K562 (cell line): ENCODE measurements around the gene CYP11A1. TPM values are rescaled to one million over a fixed set of nuclear protein-coding genes. Genes with fewer than 3 reads are reported as not detected.

Experiments used
- ATAC-seq: fragments of 200-7000 bp; cut with Tn5 transposase; 3 replicates; pipeline ENCODE4 v1.9.1; 2020; ENCODE audit warnings: moderate library complexity
- BruUV-seq: library from RNA; stranded (reverse); fragments of 400-500 nt; replicated peaks from 2 replicates; lab custom pipeline; 2021; lab: Mats Ljungman, UMichigan
- CTCF ChIA-PET: fragments of 300-600 bp; formaldehyde crosslinking; extraction: SDS; loops from one replicate; lab custom pipeline; 2021; ENCODE audit warnings: low intra/inter-chr PET ratio; lab: Yijun Ruan, JAX
- POLR2A ChIA-PET: fragments of 300-600, 350-650 bp; sonication (Branson Sonifier 250); formaldehyde crosslinking; extraction: SDS; loops from one replicate; lab custom pipeline; 2021; ENCODE audit warnings: antibody characterized with exemption, inconsistent platforms; lab: Yijun Ruan, JAX
- DNase-seq, 4 experiments: peaks; one replicate each; pipeline versions ENCODE4 v3.0.0 to v3.0.0-alpha.2; 2011 to 2018; ENCODE audit warnings: low spot score in 3 of 4, mixed read lengths in 3 of 4; ENCODE audit errors: extremely low read depth in 1 of 4
- FAIRE-seq: peaks from 2 replicates; lab custom pipeline; 2011; peaks lifted over from hg19 to GRCh38; lab: Jason Lieb, UNC
- H2AFZ ChIP-seq: 2 replicates; pipeline ENCODE4 v1.6.0; 2011; ENCODE audit warnings: low read depth, low read length, control low read depth, inconsistent platforms
- H3K27ac ChIP-seq: fragments of 200-600 bp; 3 replicates; pipeline ENCODE4 v1.8.0; 2011; ENCODE audit warnings: low read depth, mild to moderate bottlenecking, control low read depth, inconsistent platforms, low read length, moderate library complexity, mixed read lengths; ENCODE audit errors: extremely low read depth
- H3K27me3 ChIP-seq, 2 experiments: fragments of 300-600 bp in 1 of 2; 2 replicates in 1 of 2; 3 replicates in 1 of 2; pipeline versions ENCODE4 v1.6.0 to v1.8.0; 2011; ENCODE audit warnings: inconsistent platforms in 2 of 2, low read length in 2 of 2, mild to moderate bottlenecking in 1 of 2, mixed read lengths in 1 of 2, moderate library complexity in 1 of 2; ENCODE audit not compliant: control insufficient read depth in 2 of 2, insufficient read depth in 2 of 2
- H3K36me3 ChIP-seq: fragments of 300-600 bp; 3 replicates; pipeline ENCODE4 v1.8.0; 2011; ENCODE audit warnings: mild to moderate bottlenecking, low read length, inconsistent platforms; ENCODE audit not compliant: control insufficient read depth, insufficient read depth
- H3K4me1 ChIP-seq, 2 experiments: fragments of 200-600 bp in 1 of 2; replicated peaks in 1 of 2; 2 replicates in 1 of 2; 3 replicates in 1 of 2; pipeline versions ENCODE4 v1.5.1 to v1.8.0; 2011; ENCODE audit warnings: inconsistent platforms in 2 of 2, low read length in 2 of 2, mild to moderate bottlenecking in 1 of 2, mixed read lengths in 1 of 2, moderate library complexity in 1 of 2; ENCODE audit not compliant: control insufficient read depth in 2 of 2, insufficient read depth in 2 of 2
- H3K4me2 ChIP-seq: 2 replicates; pipeline ENCODE4 v1.6.1; 2011; ENCODE audit warnings: low read length, control low read depth, inconsistent platforms, mixed read lengths; ENCODE audit not compliant: insufficient read depth
- H3K4me3 ChIP-seq: fragments of 200-600 bp; sonication (generic), shearing (Covaris generic); 2 replicates; pipeline ENCODE4 v1.5.1; 2016; ENCODE audit warnings: control low read depth, inconsistent platforms
- H3K79me2 ChIP-seq: fragments of 200-600 bp; 3 replicates; pipeline ENCODE4 v1.8.0; 2011; ENCODE audit warnings: low read length, inconsistent platforms; ENCODE audit not compliant: control insufficient read depth, insufficient read depth
- H3K9ac ChIP-seq, 2 experiments: 2 replicates each; pipeline versions ENCODE4 v1.6.0 to v1.6.1; 2011; ENCODE audit warnings: low read depth in 2 of 2, low read length in 2 of 2, control low read depth in 1 of 2, inconsistent platforms in 1 of 2, mild to moderate bottlenecking in 1 of 2, mixed read lengths in 1 of 2; ENCODE audit not compliant: insufficient read depth in 1 of 2
- H3K9me1 ChIP-seq: one replicate; pipeline ENCODE4 v1.6.0; 2011; ENCODE audit warnings: inconsistent platforms, mild to moderate bottlenecking, low read length, moderate library complexity; ENCODE audit not compliant: control insufficient read depth, insufficient read depth
- H3K9me3 ChIP-seq: replicated peaks from 2 replicates; pipeline ENCODE4 v1.5.1; 2011; ENCODE audit warnings: low read depth, low read length, inconsistent platforms; ENCODE audit not compliant: control insufficient read depth, insufficient read depth
- H4K20me1 ChIP-seq: replicated peaks from 2 replicates; pipeline ENCODE4 v1.6.1; 2011; ENCODE audit warnings: low read length, inconsistent platforms, mixed read lengths; ENCODE audit not compliant: control insufficient read depth, insufficient read depth
- CCNT2 ChIP-seq: IDR thresholded peaks from 2 replicates; pipeline ENCODE4 v1.6.1; 2011; ENCODE audit warnings: borderline replicate concordance, low read depth, mild to moderate bottlenecking, moderate library complexity, mixed read lengths, low read length; ENCODE audit not compliant: insufficient read length; ENCODE audit errors: extremely low read depth
- CEBPG ChIP-seq, 3 experiments: fragments of 200-800 bp in 1 of 3; sonication (Bioruptor generic) in 1 of 3; sonication (generic) in 1 of 3; formaldehyde crosslinking in 1 of 3; IDR thresholded peaks in 2 of 3; conservative IDR thresholded peaks in 1 of 3; 2 replicates each; pipeline versions ENCODE4 v1.6.1 to v1.8.0; 2016 to 2022; ENCODE audit warnings: missing compliant biosample characterization in 2 of 3, missing genetic modification characterization in 2 of 3, mild to moderate bottlenecking in 1 of 3, missing genetic modification reagents in 1 of 3
- CREB1 ChIP-seq, 2 experiments: sonication (generic) in 1 of 2; formaldehyde crosslinking in 1 of 2; IDR thresholded peaks; 2 replicates each; pipeline versions ENCODE4 v1.6.1 to v1.8.0; 2012 to 2022; ENCODE audit warnings: inconsistent platforms in 1 of 2, mild to moderate bottlenecking in 1 of 2, missing genetic modification reagents in 1 of 2, moderate library complexity in 1 of 2
- ETV1 ChIP-seq: fragments of 450-650 bp; conservative IDR thresholded peaks from 2 replicates; pipeline ENCODE4 v1.6.1; 2016; ENCODE audit warnings: missing genetic modification characterization, control low read depth, low read depth, missing compliant biosample characterization
- GABPA ChIP-seq: fragments of 200-800 bp; sonication (Bioruptor generic); conservative IDR thresholded peaks from 2 replicates; pipeline ENCODE4 v1.6.1; 2016; ENCODE audit warnings: low read depth, missing genetic modification characterization, missing compliant biosample characterization
- HNRNPH1 ChIP-seq: fragments of 200-400 bp; formaldehyde crosslinking; optimal IDR thresholded peaks from 2 replicates; pipeline ENCODE3; 2017; ENCODE audit warnings: low read depth, mild to moderate bottlenecking, low read length, moderate library complexity
- PHB ChIP-seq: fragments of 250-450 bp; sonication (Bioruptor Pico); IDR thresholded peaks from 2 replicates; pipeline ENCODE4 v1.5.0; 2021
- SAFB ChIP-seq: fragments of 200-400 bp; formaldehyde crosslinking; IDR thresholded peaks from 2 replicates; pipeline ENCODE4 v1.6.1; 2017; ENCODE audit warnings: low read depth, low read length, borderline replicate concordance
- SMARCA5 ChIP-seq: fragments of 450-650 bp; IDR thresholded peaks from 2 replicates; pipeline ENCODE4 v1.6.1; 2016
- SOX6 ChIP-seq: fragments of 450-650 bp; IDR thresholded peaks from 2 replicates; pipeline ENCODE4 v1.6.1; 2014; ENCODE audit warnings: mild to moderate bottlenecking
- SPI1 ChIP-seq: IDR thresholded peaks from 2 replicates; pipeline ENCODE4 v1.6.1; 2011; ENCODE audit warnings: low read depth, low read length, control low read depth, borderline replicate concordance
- STAG1 ChIP-seq: sonication (generic); formaldehyde crosslinking; IDR thresholded peaks from 2 replicates; pipeline ENCODE4 v1.5.0; 2020; ENCODE audit warnings: missing genetic modification reagents, borderline replicate concordance
- U2AF1 ChIP-seq: fragments of 200-400 bp; formaldehyde crosslinking; optimal IDR thresholded peaks from 2 replicates; pipeline ENCODE3; 2017; ENCODE audit warnings: mild to moderate bottlenecking, low read depth, low read length, moderate library complexity
- WHSC1 ChIP-seq: IDR thresholded peaks from one replicate; pipeline ENCODE4 v1.6.1; 2012; ENCODE audit warnings: low read length, control low read depth, inconsistent platforms
- ZNF324 ChIP-seq: fragments of 250-450 bp; sonication (Bioruptor Pico); IDR thresholded peaks from 2 replicates; pipeline ENCODE4 v1.4.0; 2020; ENCODE audit warnings: mild to moderate bottlenecking
- WGBS: fragments of 100-300 bp; shearing (Covaris generic); methylation state at CpG from one replicate; pipeline ENCODE4 v1.1.6; 2016; ENCODE audit warnings: low coverage, mixed read lengths; ENCODE audit not compliant: insufficient coverage; ENCODE audit errors: missing lambda C conversion rate; 5-methylcytosine and 5-hydroxymethylcytosine counted together
- in situ Hi-C: fragments of 300-500 bp; cut with MboI; formaldehyde crosslinking; loops from 4 replicates; pipeline ENCODE4 v1.15.0; 2018; ENCODE audit warnings: inconsistent platforms, mixed read lengths
- intact Hi-C: fragments of 100-400 bp; cut with micrococcal nuclease; formaldehyde crosslinking; loops from 2 replicates; pipeline ENCODE4 v1.14.2; 2022
- polyA plus RNA-seq, 8 experiments: library from polyadenylated mRNA; depleted of rRNA in 4 of 8; stranded (reverse) in 5 of 8; unstranded in 3 of 8; fragments of >200 nt; fragmentation: Nextera tagmentation in 2 of 8; fragmentation: Illumina TruSeq in 1 of 8; extraction: Ambion mirVana in 2 of 8; extraction: Trizol in 1 of 8; gene quantifications; 2 replicates each; pipeline versions ENCODE4 v1.2.1 to v1.2.3, GENCODE V29; 2011 to 2014; ENCODE audit warnings: inconsistent platforms in 1 of 8, missing spikeins in 1 of 8
- total RNA-seq, 7 experiments: library from RNA; depleted of rRNA in 6 of 7; stranded (reverse); fragments of >200 nt in 6 of 7; fragmentation: Illumina TruSeq in 2 of 7; extraction: Trizol in 2 of 7; gene quantifications; 2 replicates each; pipeline versions ENCODE4 v1.2.1 to v1.2.3, GENCODE V29; 2011 to 2021; ENCODE audit warnings: low replicate concordance in 1 of 7
- TF ChIP-seq, protein P1 (sequence below): fragments of 250-450 bp; sonication (Bioruptor Pico); IDR thresholded peaks from 2 replicates; pipeline ENCODE4 v1.5.0; 2021; ENCODE audit warnings: mild to moderate bottlenecking, moderate library complexity
- TF ChIP-seq, protein P2 (sequence below): fragments of 250-450 bp; sonication (Bioruptor Pico); IDR thresholded peaks from 2 replicates; pipeline ENCODE4 v1.8.0; 2021; ENCODE audit warnings: borderline replicate concordance, mild to moderate bottlenecking, moderate library complexity; ENCODE audit not compliant: poor library complexity, severe bottlenecking

Gene CYP11A1
- total and polyA plus RNA-seq, 9 of the 15 experiments (the other 6 are each of a cell fraction or from before 2014, with no cell fraction given): 0.06 to 0.24 (median 0.10) TPM; not detected in 4

- TF ChIP-seq, protein P1, sequence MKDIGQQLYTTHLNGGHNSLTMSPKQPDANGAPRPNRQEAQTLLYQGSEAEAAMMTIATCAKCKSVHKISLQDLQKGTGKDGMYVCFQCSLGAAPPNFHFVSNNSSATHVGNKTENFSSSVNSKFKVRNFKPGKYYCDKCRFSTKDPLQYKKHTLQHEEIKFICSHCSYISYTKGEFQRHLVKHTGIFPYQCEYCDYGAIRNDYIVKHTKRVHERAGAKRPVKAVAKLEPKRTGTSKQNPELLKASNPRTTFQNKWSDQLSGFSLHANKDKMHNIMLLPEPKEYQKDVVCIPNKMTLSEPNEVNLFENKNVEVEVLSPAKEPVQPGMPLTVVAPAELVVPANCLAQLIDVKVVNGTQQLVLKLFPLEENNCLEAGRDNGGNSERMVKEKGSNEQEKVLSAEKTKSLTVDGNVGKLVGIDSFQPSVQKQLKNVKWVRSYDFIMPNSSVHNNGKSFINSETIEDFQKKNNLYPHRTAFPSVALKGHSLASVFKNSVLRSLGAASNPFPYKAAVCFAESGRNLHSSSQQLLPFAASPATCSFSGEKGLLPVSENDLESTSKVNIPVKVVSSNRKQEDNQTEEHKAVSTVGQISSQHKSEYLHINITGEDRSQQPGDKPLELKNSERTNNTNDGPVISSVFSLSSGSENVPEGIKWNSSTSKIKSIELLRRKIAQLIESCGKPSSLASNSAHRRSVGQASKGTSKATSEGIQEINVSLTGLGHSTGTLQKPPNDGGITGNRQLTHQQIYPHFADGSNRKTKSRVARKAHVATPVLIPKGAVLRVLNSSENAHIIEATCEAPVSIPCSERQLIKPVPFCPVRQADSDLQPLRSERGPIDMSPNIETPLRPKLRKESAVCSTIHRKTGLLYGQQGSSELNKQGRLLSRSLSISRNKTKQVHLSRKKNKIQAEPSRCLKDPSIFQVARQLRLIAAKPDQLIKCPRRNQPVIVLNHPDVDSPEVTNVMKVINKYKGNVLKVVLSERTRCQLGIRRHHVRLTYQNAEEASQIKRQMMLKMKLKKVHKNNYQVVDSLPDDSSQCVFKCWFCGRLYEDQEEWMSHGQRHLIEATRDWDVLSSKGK (CRISPR knock-in tag): no peak
- no peak for TF ChIP-seq CEBPG (CRISPR knock-in tag; IDR thresholded peaks at IDR 0.05)
- no peak for TF ChIP-seq CEBPG (tag; conservative IDR thresholded peaks at IDR 0.05 in 1 of 2, IDR thresholded peaks at IDR 0.05 in 1 of 2)
- TF ChIP-seq SAFB: no peak
Observed at GRCh38 chr15:74384881-74385643, 17.6 kb upstream of the CYP11A1 start (continued).

DNA sequence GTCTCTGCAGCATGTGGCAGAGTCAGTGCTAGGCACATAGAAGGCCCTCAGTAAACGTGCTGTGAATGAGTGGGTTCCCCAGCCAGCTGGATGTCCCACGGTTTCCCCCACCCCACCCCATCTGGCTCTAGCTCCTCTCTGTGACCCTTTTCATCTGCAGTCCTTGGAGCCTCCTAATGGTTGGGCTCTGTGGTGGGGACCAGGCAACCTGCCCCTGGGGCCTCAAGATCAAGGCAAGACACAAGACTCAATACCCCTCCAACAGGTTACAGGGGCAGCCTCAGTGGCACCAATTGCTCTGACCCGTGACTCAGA lies 17.1 kb upstream of the CYP11A1 start:
- ChIA-PET POLR2A (interaction anchor here (0.6 to 3.9 kb wide), 11 partner anchors 17 to 1215 kb away, joined by 3 to 12 read pairs (median 3); partner anchors contain the start of genes ARID3B and SEMA7A), CTCF (interaction anchor here (5.9 kb wide), 1 partner anchor 54 kb away, joined by 102 read pairs; no protein-coding TSS in a partner anchor)
- no peak for FAIRE-seq
- ATAC-seq: no peak
- intact Hi-C loops (no loop called here), in situ Hi-C loops (no loop called here)
- H3K4me1 ChIP-seq: peaks cover 43 to 71% of the 10 kb centered on the region in 2 experiments
- no TSS peak for BruUV-seq
- 39% methylated on average over 3 of the region's 3 CpGs for WGBS
- no peak overlapping the region for H3K27ac ChIP-seq
- H3K79me2 ChIP-seq: no peaks in the 10 kb centered on the region
- no peaks in the 10 kb centered on the region for H3K36me3 ChIP-seq
- no peak overlapping the region for H3K4me2 ChIP-seq
- peak overlapping the region; percentile 19; the same call in 1 of the 2 replicates for H2AFZ ChIP-seq
- no peaks in the 10 kb centered on the region for H3K9me3 ChIP-seq
- H3K9ac ChIP-seq: peak overlapping the region in 1 of 2 experiments; percentile 70; a peak in 1 of 4 replicates
- no peak for DNase-seq
- no peaks in the 10 kb centered on the region for H3K9me1 ChIP-seq
- no peak overlapping the region for H3K4me3 ChIP-seq
- H3K27me3 ChIP-seq: no peaks in the 10 kb centered on the region
- H4K20me1 ChIP-seq: no peaks in the 10 kb centered on the region
- TF ChIP-seq SOX6 (no peak), ETV1 (tag) (no peak), CCNT2 (no peak), WHSC1 (no peak), ZNF324 (CRISPR knock-in tag) (no peak), SMARCA5 (no peak), PHB (CRISPR knock-in tag) (no peak), HNRNPH1 (no peak), CREB1 (IDR thresholded peaks at IDR 0.05) (no peak), CREB1 (CRISPR knock-in tag; IDR thresholded peaks at IDR 0.05) (no peak), SPI1 (no peak), U2AF1 (no peak), STAG1 (no peak), GABPA (no peak)
- TF ChIP-seq, protein P2, sequence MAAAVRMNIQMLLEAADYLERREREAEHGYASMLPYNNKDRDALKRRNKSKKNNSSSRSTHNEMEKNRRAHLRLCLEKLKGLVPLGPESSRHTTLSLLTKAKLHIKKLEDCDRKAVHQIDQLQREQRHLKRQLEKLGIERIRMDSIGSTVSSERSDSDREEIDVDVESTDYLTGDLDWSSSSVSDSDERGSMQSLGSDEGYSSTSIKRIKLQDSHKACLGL (CRISPR knock-in tag): no peak
